ENCODE data around the gene MARS2. TPM values are rescaled to one million over a fixed set of nuclear protein-coding genes. Genes with fewer than 3 reads are reported as not detected.
"Not testable (repeated sequence)": the region's sequence is repeated elsewhere in the genome, so short reads cannot be mapped to it uniquely, and the experiment has no call there.

The MARS2 gene
- total and polyA plus RNA-seq, 12 donors: 1.2 to 11.5 (median 7.5) TPM

- Histone ChIP-seq H3K27ac (no peak overlapping the region), H3K4me1 (no peaks in the 10 kb centered on the region), H3K4me3 (no peak overlapping the region), H3K27me3 (no peaks in the 10 kb centered on the region), H3K36me3 (no peaks in the 10 kb centered on the region), H3K9me3 (no peaks in the 10 kb centered on the region)
- intact Hi-C loops (cut with DNase I): no loop called here
- ATAC-seq (no peak), DNase-seq (no peak)
- TF ChIP-seq CTCF (IDR thresholded peaks at IDR 0.05): no peak
Observed at GRCh38 chr2:197727011-197727410, 21.8 kb downstream of the MARS2 start.

GRCh38 chr2:197728555-197729544 is 23.7 kb downstream of the MARS2 start:
- H3K36me3 ChIP-seq; ATAC-seq; H3K4me3 ChIP-seq; H3K9me3 ChIP-seq; H3K27ac ChIP-seq; intact Hi-C loops (cut with DNase I); DNase-seq; H3K27me3 ChIP-seq; H3K4me1 ChIP-seq: not testable (repeated sequence)
- 91 to 92% methylated on average over 25 to 28 of the region's 32 CpGs for WGBS, 2 donors

GRCh38 chr2:197740200-197740599 is 35.0 kb downstream of the MARS2 start:
- intact Hi-C loops (cut with DNase I): no loop called here
- ATAC-seq (no peak), DNase-seq (no peak)
- no peaks in the 10 kb centered on the region for H3K27me3 ChIP-seq
- no peak for TF ChIP-seq CTCF (IDR thresholded peaks at IDR 0.05)
- H3K4me3 ChIP-seq: no peak overlapping the region
- H3K36me3 ChIP-seq: no peaks in the 10 kb centered on the region
- no peak overlapping the region for H3K27ac ChIP-seq
- H3K4me1 ChIP-seq: no peaks in the 10 kb centered on the region
- no peaks in the 10 kb centered on the region for H3K9me3 ChIP-seq

Other genes starting within 250 kb of the MARS2 start
- gene HSPD1, start 205.5 kb upstream of the MARS2 start, total RNA-seq: 100 to 1,000 TPM; 104 to 175 (median 135) TPM
- gene HSPD1, start 205.5 kb upstream of the MARS2 start, polyA plus RNA-seq: 100 to 1,000 TPM in 1 of 2 donors, 10 to 100 TPM in 1; 83.5 to 176 TPM
- 100 to 1,000 TPM in 6 of 10 donors, 10 to 100 TPM in 4; 73.7 to 157 (median 103) TPM for gene HSPE1, start 205.0 kb upstream of the MARS2 start, total RNA-seq
- gene HSPE1, start 205.0 kb upstream of the MARS2 start, polyA plus RNA-seq: 100 to 1,000 TPM; 202 to 217 TPM
- gene MOB4, start 189.3 kb upstream of the MARS2 start, total RNA-seq: 10 to 100 TPM; 20.9 to 43.2 (median 30.5) TPM
- gene MOB4, start 189.3 kb upstream of the MARS2 start, polyA plus RNA-seq: 10 to 100 TPM; 17.2 to 31.9 TPM
- 1 to 10 TPM; 1.2 to 8.4 (median 3.7) TPM for gene RFTN2, start 29.8 kb upstream of the MARS2 start, total RNA-seq
- 1 to 10 TPM; 2.0 TPM for gene RFTN2, start 29.8 kb upstream of the MARS2 start, polyA plus RNA-seq
- under 1 TPM in 2 of 10 donors, not detected in 8; 0.12 to 0.18 TPM for gene BOLL, start 80.0 kb downstream of the MARS2 start, total RNA-seq
- not detected for gene BOLL, start 80.0 kb downstream of the MARS2 start, polyA plus RNA-seq
- 100 to 1,000 TPM in 6 of 10 donors, 10 to 100 TPM in 4; 76.8 to 131 (median 108) TPM for gene PLCL1, start 99.2 kb downstream of the MARS2 start, total RNA-seq
- gene PLCL1, start 99.2 kb downstream of the MARS2 start, polyA plus RNA-seq: 10 to 100 TPM; 17.3 to 19.1 TPM

All from heart right ventricle (tissue), 16 donors.